BJ (cell line): ENCODE data around the gene ZNF514. TPM values are rescaled to one million over a fixed set of nuclear protein-coding genes. Genes with fewer than 3 reads are reported as not detected.
A peak's percentile ranks its signal among the peaks of the same experiment; 100 is the strongest.

Source experiments
- CTCF ChIA-PET: fragments of 350-600 bp; formaldehyde crosslinking; extraction: SDS; loops from one replicate; lab custom pipeline; 2021; ENCODE audit warnings: antibody characterized with exemption, inconsistent platforms; lab: Yijun Ruan, JAX
- POLR2A ChIA-PET: fragments of 300-600 bp; sonication (Branson Sonifier 250); formaldehyde crosslinking; extraction: SDS; loops from one replicate; lab custom pipeline; 2021; ENCODE audit warnings: antibody characterized with exemption; lab: Charles Lee
- DNase-seq: peaks from one replicate; pipeline ENCODE4 v3.0.0-alpha.2; 2011; ENCODE audit warnings: low read depth
- H3K27me3 ChIP-seq: 2 replicates; pipeline ENCODE4 v1.6.0; 2011; ENCODE audit warnings: low read length; ENCODE audit not compliant: control insufficient read depth, insufficient read depth
- H3K36me3 ChIP-seq: 2 replicates; pipeline ENCODE4 v1.5.1; 2011; ENCODE audit warnings: low read length; ENCODE audit not compliant: control insufficient read depth, insufficient read depth
- H3K4me3 ChIP-seq: 2 replicates; pipeline ENCODE4 v1.5.1; 2011; ENCODE audit warnings: low read depth, mild to moderate bottlenecking, control low read depth, low read length
- CTCF ChIP-seq: IDR thresholded peaks from 2 replicates; pipeline ENCODE4 v1.5.1; 2011; ENCODE audit warnings: low read depth, mild to moderate bottlenecking, control low read depth, inconsistent platforms, low read length, moderate library complexity; ENCODE audit not compliant: insufficient read depth
- polyA plus RNA-seq: library from polyadenylated mRNA; depleted of rRNA; stranded (reverse); fragments of >200 nt; gene quantifications from 2 replicates; pipeline ENCODE4 v1.2.3, GENCODE V29; 2011

ZNF514 gene
- polyA plus RNA-seq, 1 experiment = 6.2 TPM

- H3K27me3 ChIP-seq = no peaks in the 10 kb centered on the region
- ChIA-PET POLR2A (no interaction called here), CTCF (no interaction called here)
- no peak for DNase-seq
- peaks cover 13% of the 10 kb centered on the region for H3K36me3 ChIP-seq
- no peak for TF ChIP-seq CTCF
- no peak overlapping the region for H3K4me3 ChIP-seq
Observed at GRCh38 chr2:95179451-95179850, 19.8 kb upstream of the ZNF514 start.

GRCh38 chr2:95174031-95174542 is 14.4 kb upstream of the ZNF514 start:
- H3K36me3 ChIP-seq = no peaks in the 10 kb centered on the region; the same call in none of the 2 replicates
- ChIA-PET POLR2A (no interaction called here), CTCF (no interaction called here)
- TF ChIP-seq CTCF = no peak
- DNase-seq = no peak
- no peaks in the 10 kb centered on the region for H3K27me3 ChIP-seq
- no peak overlapping the region for H3K4me3 ChIP-seq

- DNase-seq = no peak
- POLR2A ChIA-PET = no interaction called here
- TF ChIP-seq CTCF = no peak
Observed at GRCh38 chr2:95171902-95172301, 12.3 kb upstream of the ZNF514 start.

GRCh38 chr2:95166065-95166763 is 6.6 kb upstream of the ZNF514 start:
- Histone ChIP-seq H3K36me3 (no peaks in the 10 kb centered on the region; the same call in 1 of the 2 replicates), H3K27me3 (no peaks in the 10 kb centered on the region), H3K4me3 (peak overlapping the region; percentile 74)
- ChIA-PET POLR2A (no interaction called here), CTCF (no interaction called here)
- DNase-seq = no peak
- TF ChIP-seq CTCF = no peak

More at GRCh38 chr2:95171902-95172301, 12.3 kb upstream of the ZNF514 start:
- no peak overlapping the region for H3K4me3 ChIP-seq
- H3K36me3 ChIP-seq = no peaks in the 10 kb centered on the region; the same call in 1 of the 2 replicates
- CTCF ChIA-PET = no interaction called here
- no peaks in the 10 kb centered on the region for H3K27me3 ChIP-seq

- peak within 1 kb of the TSS; percentile 74 for H3K4me3 ChIP-seq
- ChIA-PET CTCF (no interaction called here), POLR2A (no interaction called here)
- peak; percentile 20; the same call in 1 of the 2 replicates for TF ChIP-seq CTCF
- no peaks in the 10 kb centered on the region; the same call in 1 of the 2 replicates for H3K36me3 ChIP-seq
- H3K27me3 ChIP-seq = no peaks in the 10 kb centered on the region
- peak; percentile 88 for DNase-seq
Observed at GRCh38 chr2:95165371-95166064, 5.9 kb upstream of the ZNF514 start, which contains the start of gene ZNF2. ZNF2 (plus strand) TSS chr2:95165809; CDS start chr2:95176227, 10,418 bp downstream.
